PFSK-1 (cell line): Measurements from ENCODE around the gene ABCA7.

Experiments
- POLR2AphosphoS5 ChIP-seq: IDR thresholded peaks from 2 replicates; pipeline ENCODE4 v1.6.1; 2012; ENCODE audit warnings: low read depth, mild to moderate bottlenecking, control low read depth, low read length, moderate library complexity
- SIN3A ChIP-seq: IDR thresholded peaks from 2 replicates; pipeline ENCODE4 v1.6.1; 2012; ENCODE audit warnings: mild to moderate bottlenecking, low read length, moderate library complexity, borderline replicate concordance; ENCODE audit not compliant: insufficient read depth
- TAF1 ChIP-seq: IDR thresholded peaks from 2 replicates; pipeline ENCODE4 v1.6.1; 2012; ENCODE audit warnings: low read length, control low read depth, borderline replicate concordance; ENCODE audit not compliant: insufficient read depth

DNA sequence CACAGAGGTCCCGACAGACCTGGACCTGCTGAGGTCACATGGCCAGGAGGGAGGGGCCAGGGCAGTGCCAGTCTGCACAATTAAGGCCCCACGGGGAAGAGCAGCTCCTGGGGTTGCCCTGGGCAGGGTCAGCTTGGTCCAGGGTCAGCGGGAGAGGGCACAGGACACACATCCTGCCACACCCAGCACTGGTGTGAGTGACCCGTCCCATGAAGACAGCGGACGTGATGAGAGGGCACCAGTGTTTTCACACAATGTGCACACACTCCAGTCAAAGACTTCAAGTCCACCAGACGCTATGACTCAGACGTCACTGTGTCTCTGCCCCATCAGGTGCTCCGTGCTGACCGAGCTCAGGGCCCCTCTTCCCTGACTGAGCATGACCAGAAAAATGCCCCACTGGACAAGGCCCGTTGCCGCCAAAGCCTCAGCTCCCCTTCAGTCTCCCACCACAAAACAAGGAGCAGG, 23.2 kb upstream of the ABCA7 start:
- TF ChIP-seq POLR2AphosphoS5 (no peak), TAF1 (no peak), SIN3A (no peak)
